PFSK-1 (cell line): ENCODE measurements around the gene SLC16A2.

Experiments used
- FOXP2 ChIP-seq: optimal IDR thresholded peaks from 2 replicates; pipeline ENCODE3; 2011; ENCODE audit warnings: borderline replicate concordance, control low read depth, inconsistent platforms; ENCODE audit not compliant: insufficient read depth; ENCODE audit errors: extremely low read length, extremely low read depth
- POLR2AphosphoS5 ChIP-seq: IDR thresholded peaks from 2 replicates; pipeline ENCODE4 v1.6.1; 2012; ENCODE audit warnings: low read depth, mild to moderate bottlenecking, control low read depth, low read length, moderate library complexity
- SIN3A ChIP-seq: IDR thresholded peaks from 2 replicates; pipeline ENCODE4 v1.6.1; 2012; ENCODE audit warnings: mild to moderate bottlenecking, low read length, moderate library complexity, borderline replicate concordance; ENCODE audit not compliant: insufficient read depth
- TAF1 ChIP-seq: IDR thresholded peaks from 2 replicates; pipeline ENCODE4 v1.6.1; 2012; ENCODE audit warnings: low read length, control low read depth, borderline replicate concordance; ENCODE audit not compliant: insufficient read depth
- TF ChIP-seq, protein P1 (sequence below), 2 experiments: IDR thresholded peaks; 2 replicates each; pipeline versions ENCODE4 v1.6.1 to v1.8.0; 2011 to 2012; ENCODE audit warnings: low read depth in 2 of 2, low read length in 2 of 2, control low read depth in 1 of 2, inconsistent platforms in 1 of 2, mild to moderate bottlenecking in 1 of 2, moderate library complexity in 1 of 2; ENCODE audit not compliant: insufficient read depth in 1 of 2

DNA sequence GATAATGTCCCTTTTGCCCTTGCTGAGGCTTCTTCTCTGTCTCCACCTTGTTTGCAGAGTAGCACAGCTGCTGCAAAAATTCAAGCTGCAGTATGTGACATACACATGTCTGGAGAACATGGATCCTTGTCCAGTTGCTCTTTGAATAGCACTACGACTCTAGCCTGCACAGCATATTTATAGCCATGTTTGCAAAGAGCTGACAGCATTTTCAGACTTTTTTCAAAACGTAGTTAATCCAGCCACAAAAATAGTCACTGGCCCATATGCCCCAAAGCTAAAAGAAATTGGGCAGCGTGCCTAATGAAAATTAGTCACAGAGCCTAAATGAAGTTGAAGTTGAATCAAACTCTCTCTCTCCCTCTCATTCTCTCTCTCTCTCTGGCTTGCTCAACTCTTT, 17.5 kb downstream of the SLC16A2 start:
- TF ChIP-seq SIN3A: no peak
- no peak for TF ChIP-seq POLR2AphosphoS5
- TF ChIP-seq TAF1: no peak
- TF ChIP-seq, protein P1, sequence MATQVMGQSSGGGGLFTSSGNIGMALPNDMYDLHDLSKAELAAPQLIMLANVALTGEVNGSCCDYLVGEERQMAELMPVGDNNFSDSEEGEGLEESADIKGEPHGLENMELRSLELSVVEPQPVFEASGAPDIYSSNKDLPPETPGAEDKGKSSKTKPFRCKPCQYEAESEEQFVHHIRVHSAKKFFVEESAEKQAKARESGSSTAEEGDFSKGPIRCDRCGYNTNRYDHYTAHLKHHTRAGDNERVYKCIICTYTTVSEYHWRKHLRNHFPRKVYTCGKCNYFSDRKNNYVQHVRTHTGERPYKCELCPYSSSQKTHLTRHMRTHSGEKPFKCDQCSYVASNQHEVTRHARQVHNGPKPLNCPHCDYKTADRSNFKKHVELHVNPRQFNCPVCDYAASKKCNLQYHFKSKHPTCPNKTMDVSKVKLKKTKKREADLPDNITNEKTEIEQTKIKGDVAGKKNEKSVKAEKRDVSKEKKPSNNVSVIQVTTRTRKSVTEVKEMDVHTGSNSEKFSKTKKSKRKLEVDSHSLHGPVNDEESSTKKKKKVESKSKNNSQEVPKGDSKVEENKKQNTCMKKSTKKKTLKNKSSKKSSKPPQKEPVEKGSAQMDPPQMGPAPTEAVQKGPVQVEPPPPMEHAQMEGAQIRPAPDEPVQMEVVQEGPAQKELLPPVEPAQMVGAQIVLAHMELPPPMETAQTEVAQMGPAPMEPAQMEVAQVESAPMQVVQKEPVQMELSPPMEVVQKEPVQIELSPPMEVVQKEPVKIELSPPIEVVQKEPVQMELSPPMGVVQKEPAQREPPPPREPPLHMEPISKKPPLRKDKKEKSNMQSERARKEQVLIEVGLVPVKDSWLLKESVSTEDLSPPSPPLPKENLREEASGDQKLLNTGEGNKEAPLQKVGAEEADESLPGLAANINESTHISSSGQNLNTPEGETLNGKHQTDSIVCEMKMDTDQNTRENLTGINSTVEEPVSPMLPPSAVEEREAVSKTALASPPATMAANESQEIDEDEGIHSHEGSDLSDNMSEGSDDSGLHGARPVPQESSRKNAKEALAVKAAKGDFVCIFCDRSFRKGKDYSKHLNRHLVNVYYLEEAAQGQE (IDR thresholded peaks at IDR 0.05; ENCODE audit: insufficient read depth in 1 of 2, low read depth in 2 of 2, low read length in 2 of 2): no peak
- no peak for TF ChIP-seq FOXP2
